CMK (cell line): ENCODE measurements around the gene UBFD1.
"Not testable (repeated sequence)": the region's sequence is repeated elsewhere in the genome, so short reads cannot be mapped to it uniquely, and the experiment has no call there.

ENCODE experiments used
- DNase-seq: peaks from one replicate; pipeline ENCODE4 v3.0.0-alpha.2; 2010; ENCODE audit warnings: low read depth

UBFD1 gene

GRCh38 chr16:23527961-23528643 lies 29.4 kb upstream of the UBFD1 start:
- DNase-seq: no peak

- DNase-seq: no peak
Observed at GRCh38 chr16:23528644-23529310, 28.8 kb upstream of the UBFD1 start.

GRCh38 chr16:23530062-23530461 lies 27.5 kb upstream of the UBFD1 start:
- DNase-seq: no peak

GRCh38 chr16:23532448-23532847 lies 25.1 kb upstream of the UBFD1 start:
- DNase-seq: no peak

- DNase-seq: no peak
Observed at GRCh38 chr16:23534868-23535860, 22.4 kb upstream of the UBFD1 start.

- DNase-seq: no peak
Observed at GRCh38 chr16:23535901-23536300, 21.6 kb upstream of the UBFD1 start.

GRCh38 chr16:23537390-23537789 lies 20.1 kb upstream of the UBFD1 start:
- DNase-seq: no peak

GRCh38 chr16:23538919-23539278 lies 18.6 kb upstream of the UBFD1 start:
- DNase-seq: no peak

GRCh38 chr16:23539984-23540816 lies 17.3 kb upstream of the UBFD1 start:
- no peak for DNase-seq

GRCh38 chr16:23540817-23541178 lies 16.7 kb upstream of the UBFD1 start:
- not testable (repeated sequence) for DNase-seq

GRCh38 chr16:23544436-23544835 lies 13.1 kb upstream of the UBFD1 start:
- no peak for DNase-seq

- DNase-seq: no peak
Observed at GRCh38 chr16:23549938-23550337, 7.6 kb upstream of the UBFD1 start.

GRCh38 chr16:23552161-23552560 lies 5.4 kb upstream of the UBFD1 start:
- no peak for DNase-seq

GRCh38 chr16:23554536-23554935 lies 3.0 kb upstream of the UBFD1 start:
- no peak for DNase-seq

GRCh38 chr16:23557779-23558702 lies 514 bp downstream of the UBFD1 start:
- DNase-seq: peak; percentile 2

GRCh38 chr16:23561586-23561985 lies 4.1 kb downstream of the UBFD1 start:
- DNase-seq: no peak

GRCh38 chr16:23562505-23562904 lies 5.0 kb downstream of the UBFD1 start:
- no peak for DNase-seq

GRCh38 chr16:23563186-23563585 lies 5.7 kb downstream of the UBFD1 start:
- DNase-seq: no peak

- DNase-seq: no peak
Observed at GRCh38 chr16:23564575-23565363, 7.2 kb downstream of the UBFD1 start.

- no peak for DNase-seq
Observed at GRCh38 chr16:23566724-23567123, 9.2 kb downstream of the UBFD1 start.
